ENCODE data around the gene HSPBP1.

Gene HSPBP1

DNA sequence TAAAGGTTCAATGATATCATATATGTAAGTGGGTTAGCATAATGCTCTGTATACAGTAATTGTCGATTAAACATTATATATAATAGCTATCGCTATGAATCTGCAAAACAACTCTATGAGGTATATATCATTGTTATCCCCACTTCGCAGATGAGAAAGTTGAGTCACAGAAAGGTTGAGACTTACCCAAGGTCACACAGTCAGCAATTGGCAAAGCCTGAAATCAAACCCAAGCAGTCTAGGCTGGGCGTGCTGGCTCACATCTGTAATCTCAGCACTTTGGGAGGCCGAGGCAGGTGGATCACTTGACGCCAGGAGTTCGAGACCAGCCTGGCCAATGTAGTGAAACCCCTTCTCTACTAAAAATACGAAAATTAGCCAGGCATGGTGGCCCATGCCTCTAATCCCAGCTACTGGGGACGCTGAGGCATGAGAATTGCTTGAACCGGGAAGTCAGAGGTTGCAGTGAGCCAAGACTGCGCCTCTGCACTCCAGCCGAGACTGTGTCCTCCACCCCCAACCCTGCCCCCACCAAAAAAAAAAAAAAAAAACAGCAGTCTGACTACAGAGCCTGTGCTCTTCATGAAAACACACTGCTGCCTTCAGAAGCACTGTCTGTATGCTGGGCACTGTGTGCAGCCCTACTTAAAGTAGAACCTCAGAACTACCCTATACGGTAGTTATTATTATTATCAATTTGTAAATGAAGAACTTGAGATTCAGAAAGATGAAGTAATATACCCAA lies 1.3 kb downstream of the HSPBP1 start:
- no peak overlapping the region for H3K4me3 ChIP-seq (ENCODE audit: low read depth in 1 of 5, low read length in 5 of 5)
- peaks cover 0 to 23% (median 14%) of the 10 kb centered on the region in 5 donors for H3K4me1 ChIP-seq (ENCODE audit: control insufficient read depth in 5 of 5, insufficient read depth in 5 of 5, low read length in 5 of 5)
- no peak overlapping the region for H3K9ac ChIP-seq (ENCODE audit: low read length in 5 of 5)
- H3K9me3 ChIP-seq (ENCODE audit: control insufficient read depth in 5 of 5, low read length in 5 of 5) = no peaks in the 10 kb centered on the region
- H3K27ac ChIP-seq (ENCODE audit: low read depth, low read length) = no peak overlapping the region
- peaks cover 0 to 37% (median 22%) of the 10 kb centered on the region in 5 donors for H3K36me3 ChIP-seq (ENCODE audit: control insufficient read depth in 5 of 5, insufficient read depth in 5 of 5, low read length in 5 of 5)
- peaks cover 7 to 11% (median 8%) of the 10 kb centered on the region in 5 donors for H3K27me3 ChIP-seq (ENCODE audit: control insufficient read depth in 5 of 5, insufficient read depth in 4 of 5, low read length in 5 of 5)

DNA sequence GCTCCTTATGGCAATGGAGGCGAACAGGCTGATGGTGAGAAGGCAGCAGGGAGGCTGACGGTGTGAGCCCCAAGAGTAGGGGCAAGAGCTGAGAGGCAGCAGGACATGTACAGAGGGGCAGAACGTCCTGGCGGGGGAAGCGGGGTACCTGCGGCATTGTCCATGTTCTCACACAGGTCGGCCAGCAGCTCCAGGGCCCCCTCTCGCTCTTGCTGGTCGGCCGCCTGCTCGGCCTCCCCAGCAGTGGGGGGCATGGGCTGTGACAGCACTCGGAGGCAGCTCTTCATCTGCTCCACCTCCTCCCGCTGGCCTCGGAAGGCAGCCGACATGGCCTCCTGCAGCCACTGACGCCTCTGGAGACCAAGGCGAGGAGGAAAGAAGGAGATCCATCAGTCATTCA lies 2.4 kb downstream of the HSPBP1 start:
- Histone ChIP-seq H3K27me3 (ENCODE audit: control insufficient read depth in 5 of 5, insufficient read depth in 4 of 5, low read length in 5 of 5) (peaks cover 0 to 2% (median 0%) of the 10 kb centered on the region in 5 donors), H3K9me3 (ENCODE audit: control insufficient read depth in 5 of 5, low read length in 5 of 5) (no peaks in the 10 kb centered on the region), H3K4me1 (ENCODE audit: control insufficient read depth in 5 of 5, insufficient read depth in 5 of 5, low read length in 5 of 5) (peaks cover 0 to 23% (median 14%) of the 10 kb centered on the region in 5 donors), H3K36me3 (ENCODE audit: control insufficient read depth in 5 of 5, insufficient read depth in 5 of 5, low read length in 5 of 5) (peaks cover 0 to 46% (median 29%) of the 10 kb centered on the region in 5 donors), H3K27ac (ENCODE audit: low read depth, low read length) (no peak overlapping the region), H3K4me3 (ENCODE audit: low read depth in 1 of 5, low read length in 5 of 5) (no peak overlapping the region), H3K9ac (ENCODE audit: low read length in 5 of 5) (no peak overlapping the region)

DNA sequence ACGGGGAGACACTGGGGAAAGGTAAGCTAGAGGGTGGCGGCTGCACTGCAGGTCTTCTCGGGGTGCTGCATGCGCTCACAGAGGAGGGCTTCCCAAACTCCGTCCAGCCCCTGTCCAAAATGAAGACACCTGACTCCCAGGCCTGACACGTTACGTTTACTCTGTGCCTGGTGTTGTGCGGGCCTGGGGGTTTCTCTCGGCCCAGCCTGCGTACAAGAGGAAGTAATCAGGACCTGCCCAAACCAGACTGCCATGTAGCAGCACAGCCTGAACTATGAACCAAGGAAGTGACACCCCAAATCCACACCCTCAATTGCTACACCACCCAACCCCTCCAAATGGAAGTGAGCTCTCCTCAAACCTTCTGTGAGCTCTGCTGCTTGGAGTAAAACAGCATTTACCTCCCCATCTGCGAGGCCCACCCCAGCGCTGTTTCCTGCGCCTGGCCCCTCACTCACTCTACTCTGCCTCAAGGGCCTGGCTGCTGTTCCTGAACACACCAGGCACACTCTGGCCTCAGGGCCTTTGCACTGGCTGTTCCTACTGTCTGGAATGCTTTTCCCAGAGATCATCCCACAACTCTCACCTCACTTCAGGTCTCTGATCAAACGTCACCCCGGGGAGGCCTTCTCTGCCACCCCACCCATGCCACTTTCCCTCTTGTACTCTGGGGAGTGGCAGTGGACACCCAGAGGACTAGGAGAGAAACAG lies 3.0 kb downstream of the HSPBP1 start:
- Histone ChIP-seq H3K9ac (ENCODE audit: low read length in 5 of 5) (no peak overlapping the region), H3K4me1 (ENCODE audit: control insufficient read depth in 5 of 5, insufficient read depth in 5 of 5, low read length in 5 of 5) (peaks cover 0 to 23% (median 14%) of the 10 kb centered on the region in 5 donors), H3K36me3 (ENCODE audit: control insufficient read depth in 5 of 5, insufficient read depth in 5 of 5, low read length in 5 of 5) (peaks cover 0 to 50% (median 32%) of the 10 kb centered on the region in 5 donors), H3K9me3 (ENCODE audit: control insufficient read depth in 5 of 5, low read length in 5 of 5) (no peaks in the 10 kb centered on the region), H3K4me3 (ENCODE audit: low read depth in 1 of 5, low read length in 5 of 5) (no peak overlapping the region), H3K27ac (ENCODE audit: low read depth, low read length) (no peak overlapping the region), H3K27me3 (ENCODE audit: control insufficient read depth in 5 of 5, insufficient read depth in 4 of 5, low read length in 5 of 5) (no peaks in the 10 kb centered on the region)

DNA sequence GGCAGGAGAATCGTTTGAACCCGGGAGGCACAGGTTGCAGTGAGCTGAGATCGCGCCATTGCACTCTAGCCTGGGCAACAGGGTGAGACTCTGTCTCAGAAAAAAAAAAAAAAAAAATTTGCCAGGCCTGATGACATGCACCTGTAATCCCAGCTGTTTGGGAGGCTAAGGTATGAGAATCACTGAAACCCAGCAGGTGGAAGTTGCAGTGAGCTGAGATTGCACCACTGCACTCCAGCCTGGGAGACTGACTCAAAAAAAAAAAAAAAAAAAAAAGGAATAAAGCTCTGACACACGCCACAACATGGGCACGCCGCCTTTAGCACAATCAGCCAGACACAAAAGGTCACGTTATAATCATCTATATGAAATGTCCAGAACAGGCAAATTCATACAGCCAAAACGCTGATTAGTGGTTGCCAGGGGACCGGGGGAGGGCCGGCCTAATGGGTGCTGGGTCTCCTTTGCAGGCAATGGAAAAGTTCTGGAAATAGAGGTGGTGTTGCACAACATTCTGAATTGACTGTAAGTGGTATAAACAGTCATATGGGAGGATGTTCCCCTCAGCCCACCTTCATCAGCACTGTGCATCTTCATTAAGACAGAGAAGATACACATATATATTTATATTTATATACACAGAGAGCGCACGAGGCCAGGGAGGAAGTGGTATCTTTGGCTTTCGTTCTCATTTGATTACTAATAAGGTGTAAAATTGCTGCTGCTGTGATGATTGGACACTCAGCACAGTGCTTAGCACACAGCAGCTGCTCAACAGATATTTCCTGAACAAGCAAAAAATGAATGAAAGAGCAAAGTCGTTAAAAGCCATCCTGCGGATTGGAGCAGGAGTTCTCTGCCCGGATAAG lies 3.8 kb downstream of the HSPBP1 start:
- H3K27ac ChIP-seq (ENCODE audit: low read depth, low read length) = no peak overlapping the region

DNA sequence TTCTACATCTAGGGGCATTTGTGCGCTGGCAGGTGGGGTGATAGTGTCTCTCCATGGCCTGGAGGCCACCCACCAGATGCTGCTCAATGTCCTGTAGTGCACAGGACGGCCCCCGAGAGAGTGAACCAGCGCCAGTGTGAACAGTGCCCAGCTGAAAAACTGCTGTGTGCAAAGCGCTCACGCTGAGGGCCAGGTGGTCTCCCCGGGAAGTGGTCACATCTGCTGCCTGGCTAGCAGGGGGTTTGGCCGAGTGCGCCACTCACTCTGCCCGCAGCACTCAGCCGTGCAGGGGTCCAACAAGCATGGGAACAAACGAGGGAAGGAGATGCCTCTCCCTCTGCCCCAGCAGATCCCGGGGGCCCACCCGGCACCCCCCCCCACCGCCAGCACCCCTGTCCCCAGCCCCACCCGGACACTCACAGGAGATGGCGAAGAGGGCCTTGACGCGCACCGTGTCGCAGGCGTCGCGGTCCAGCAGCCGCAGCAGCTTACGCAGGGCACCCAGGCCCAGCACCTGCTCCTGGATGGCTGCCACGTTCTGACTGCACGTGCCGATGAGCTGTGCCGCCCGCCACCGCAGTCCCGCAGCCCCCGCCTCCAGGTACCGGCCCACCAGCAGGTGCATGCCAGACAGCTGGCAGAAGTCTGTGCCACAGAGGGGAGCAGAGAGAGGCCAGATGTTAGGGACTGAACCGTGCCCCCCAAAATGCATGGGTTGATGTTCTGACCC lies 5.8 kb downstream of the HSPBP1 start:
- no peaks in the 10 kb centered on the region for H3K9me3 ChIP-seq (ENCODE audit: control insufficient read depth in 5 of 5, low read length in 5 of 5)
- no peak overlapping the region for H3K4me3 ChIP-seq (ENCODE audit: low read depth in 1 of 5, low read length in 5 of 5)
- H3K27ac ChIP-seq (ENCODE audit: low read depth, low read length) = no peak overlapping the region
- no peaks in the 10 kb centered on the region for H3K27me3 ChIP-seq (ENCODE audit: control insufficient read depth in 5 of 5, insufficient read depth in 4 of 5, low read length in 5 of 5)
- H3K36me3 ChIP-seq (ENCODE audit: control insufficient read depth in 5 of 5, insufficient read depth in 5 of 5, low read length in 5 of 5) = peaks cover 0 to 62% (median 45%) of the 10 kb centered on the region in 5 donors
- H3K4me1 ChIP-seq (ENCODE audit: control insufficient read depth in 5 of 5, insufficient read depth in 5 of 5, low read length in 5 of 5) = peaks cover 0 to 4% (median 2%) of the 10 kb centered on the region in 5 donors
- no peak overlapping the region for H3K9ac ChIP-seq (ENCODE audit: low read length in 5 of 5)

More for the DNA sequence above, 3.8 kb downstream of the HSPBP1 start:
- Histone ChIP-seq H3K9ac (ENCODE audit: low read length in 5 of 5) (no peak overlapping the region), H3K9me3 (ENCODE audit: control insufficient read depth in 5 of 5, low read length in 5 of 5) (no peaks in the 10 kb centered on the region), H3K36me3 (ENCODE audit: control insufficient read depth in 5 of 5, insufficient read depth in 5 of 5, low read length in 5 of 5) (peaks cover 0 to 50% (median 32%) of the 10 kb centered on the region in 5 donors), H3K4me1 (ENCODE audit: control insufficient read depth in 5 of 5, insufficient read depth in 5 of 5, low read length in 5 of 5) (peaks cover 0 to 22% (median 14%) of the 10 kb centered on the region in 5 donors), H3K27me3 (ENCODE audit: control insufficient read depth in 5 of 5, insufficient read depth in 4 of 5, low read length in 5 of 5) (no peaks in the 10 kb centered on the region), H3K4me3 (ENCODE audit: low read depth in 1 of 5, low read length in 5 of 5) (no peak overlapping the region)

GRCh38 chr19:55272142-55272541 lies 7.8 kb downstream of the HSPBP1 start:
- H3K9me3 ChIP-seq (ENCODE audit: control insufficient read depth in 5 of 5, low read length in 5 of 5) = no peaks in the 10 kb centered on the region
- no peaks in the 10 kb centered on the region for H3K4me1 ChIP-seq (ENCODE audit: control insufficient read depth in 5 of 5, insufficient read depth in 5 of 5, low read length in 5 of 5)
- H3K9ac ChIP-seq (ENCODE audit: low read length in 5 of 5) = no peak overlapping the region
- H3K36me3 ChIP-seq (ENCODE audit: control insufficient read depth in 5 of 5, insufficient read depth in 5 of 5, low read length in 5 of 5) = peaks cover 0 to 56% (median 39%) of the 10 kb centered on the region in 5 donors
- no peak overlapping the region for H3K27ac ChIP-seq (ENCODE audit: low read depth, low read length)
- no peaks in the 10 kb centered on the region for H3K27me3 ChIP-seq (ENCODE audit: control insufficient read depth in 5 of 5, insufficient read depth in 4 of 5, low read length in 5 of 5)
- no peak overlapping the region for H3K4me3 ChIP-seq (ENCODE audit: low read depth in 1 of 5, low read length in 5 of 5)

GRCh38 chr19:55270172-55270942 lies 9.6 kb downstream of the HSPBP1 start:
- no peaks in the 10 kb centered on the region for H3K4me1 ChIP-seq (ENCODE audit: control insufficient read depth in 5 of 5, insufficient read depth in 5 of 5, low read length in 5 of 5)
- H3K27me3 ChIP-seq (ENCODE audit: control insufficient read depth in 5 of 5, insufficient read depth in 4 of 5, low read length in 5 of 5) = no peaks in the 10 kb centered on the region
- H3K9me3 ChIP-seq (ENCODE audit: control insufficient read depth in 5 of 5, low read length in 5 of 5) = no peaks in the 10 kb centered on the region
- H3K36me3 ChIP-seq (ENCODE audit: control insufficient read depth in 5 of 5, insufficient read depth in 5 of 5, low read length in 5 of 5) = peaks cover 0 to 41% (median 31%) of the 10 kb centered on the region in 5 donors
- H3K9ac ChIP-seq (ENCODE audit: low read length in 5 of 5) = no peak overlapping the region
- no peak overlapping the region for H3K27ac ChIP-seq (ENCODE audit: low read depth, low read length)
- no peak overlapping the region for H3K4me3 ChIP-seq (ENCODE audit: low read depth in 1 of 5, low read length in 5 of 5)

- H3K27me3 ChIP-seq (ENCODE audit: control insufficient read depth in 5 of 5, insufficient read depth in 4 of 5, low read length in 5 of 5) = no peaks in the 10 kb centered on the region
- no peaks in the 10 kb centered on the region for H3K9me3 ChIP-seq (ENCODE audit: control insufficient read depth in 5 of 5, low read length in 5 of 5)
- H3K36me3 ChIP-seq (ENCODE audit: control insufficient read depth in 5 of 5, insufficient read depth in 5 of 5, low read length in 5 of 5) = peaks cover 0 to 34% (median 31%) of the 10 kb centered on the region in 5 donors
- no peaks in the 10 kb centered on the region for H3K4me1 ChIP-seq (ENCODE audit: control insufficient read depth in 5 of 5, insufficient read depth in 5 of 5, low read length in 5 of 5)
- no peak overlapping the region for H3K9ac ChIP-seq (ENCODE audit: low read length in 5 of 5)
- no peak overlapping the region for H3K4me3 ChIP-seq (ENCODE audit: low read depth in 1 of 5, low read length in 5 of 5)
- H3K27ac ChIP-seq (ENCODE audit: low read depth, low read length) = no peak overlapping the region
Observed at GRCh38 chr19:55269299-55269698, 10.6 kb downstream of the HSPBP1 start.

DNA sequence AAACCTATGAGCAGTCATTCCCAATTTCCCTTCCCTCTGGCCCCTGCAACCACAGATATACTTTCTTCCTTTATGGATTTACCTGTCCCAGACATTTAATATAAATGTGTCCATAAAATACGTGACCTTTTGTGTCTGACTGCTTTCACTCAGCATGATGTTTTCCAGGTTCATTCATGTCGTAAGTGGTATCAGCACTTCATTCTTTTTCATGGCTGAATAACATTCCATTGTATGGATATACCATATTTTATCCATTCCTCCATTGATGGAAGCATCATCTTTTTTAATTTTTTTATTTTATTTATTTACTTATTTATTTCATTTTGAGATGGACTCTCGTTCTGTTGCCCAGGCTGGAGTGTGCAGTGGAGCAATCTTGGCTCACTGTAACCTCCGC lies 13.1 kb downstream of the HSPBP1 start:
- Histone ChIP-seq H3K9ac (ENCODE audit: low read length in 5 of 5) (no peak overlapping the region), H3K27ac (ENCODE audit: low read depth, low read length) (no peak overlapping the region), H3K4me1 (ENCODE audit: control insufficient read depth in 5 of 5, insufficient read depth in 5 of 5, low read length in 5 of 5) (no peaks in the 10 kb centered on the region), H3K36me3 (ENCODE audit: control insufficient read depth in 5 of 5, insufficient read depth in 5 of 5, low read length in 5 of 5) (peaks cover 0 to 20% (median 18%) of the 10 kb centered on the region in 5 donors), H3K4me3 (ENCODE audit: low read depth in 1 of 5, low read length in 5 of 5) (no peak overlapping the region), H3K9me3 (ENCODE audit: control insufficient read depth in 5 of 5, low read length in 5 of 5) (no peaks in the 10 kb centered on the region), H3K27me3 (ENCODE audit: control insufficient read depth in 5 of 5, insufficient read depth in 4 of 5, low read length in 5 of 5) (no peaks in the 10 kb centered on the region)
